Muscle of leg (tissue), 16 donors: ENCODE data around the gene RFFL. TPM values are rescaled to one million over a fixed set of nuclear protein-coding genes. Genes with fewer than 3 reads are reported as not detected.
A peak's percentile ranks its signal among the peaks of the same experiment; 100 is the strongest.
"Not testable (repeated sequence)": the region's sequence is repeated elsewhere in the genome, so short reads cannot be mapped to it uniquely, and the experiment has no call there.

Experiments used
- DNase-seq: peaks from one replicate; pipeline ENCODE4 v3.0.0; 2013
- H3K27ac ChIP-seq: one replicate; pipeline ENCODE4 v1.5.1; 2013; ENCODE audit warnings: mild to moderate bottlenecking, low read length, control low read depth
- H3K27me3 ChIP-seq: one replicate; pipeline ENCODE4 v1.6.1; 2013; ENCODE audit warnings: low read length; ENCODE audit not compliant: control insufficient read depth, insufficient read depth
- H3K36me3 ChIP-seq: one replicate; pipeline ENCODE4 v1.6.1; 2013; ENCODE audit warnings: low read length; ENCODE audit not compliant: control insufficient read depth, insufficient read depth
- H3K4me1 ChIP-seq: one replicate; pipeline ENCODE4 v1.6.1; 2013; ENCODE audit warnings: low read length; ENCODE audit not compliant: control insufficient read depth, insufficient read depth
- H3K4me3 ChIP-seq: one replicate; pipeline ENCODE4 v1.5.1; 2013; ENCODE audit warnings: low read length, control low read depth
- H3K9me3 ChIP-seq: replicated peaks from 2 replicates; pipeline ENCODE4 v1.6.1; 2013; ENCODE audit warnings: low read depth, low read length; ENCODE audit not compliant: control insufficient read depth
- WGBS: methylation state at CpG from one replicate; pipeline ENCODE4 v1.1.5; 2013; ENCODE audit warnings: missing lambda C conversion rate; ENCODE audit not compliant: insufficient coverage; 5-methylcytosine and 5-hydroxymethylcytosine counted together
- long read RNA-seq, 11 donors: transcript quantifications; one replicate each; lab custom pipeline, GENCODE V29; 2026
- polyA plus RNA-seq, 8 donors: library from polyadenylated mRNA; unstranded; fragments of 120-200 nt; gene quantifications; one replicate each; pipeline versions ENCODE4 v1.2.1 to v1.2.3, GENCODE V29; 2013; ENCODE audit warnings: inconsistent platforms in 1 of 8, low replicate concordance in 1 of 8; ENCODE audit not compliant: insufficient read length in 8 of 8, insufficient read depth in 1 of 8
- total RNA-seq: library from RNA; stranded (reverse); fragments of 120-200 nt; gene quantifications from one replicate; pipeline ENCODE4 v1.2.4, GENCODE V29; 2013

The RFFL gene
- 7.1 TPM for total RNA-seq
- 10 to 100 TPM in 2 of 8 donors, 1 to 10 TPM in 6; 5.9 to 11.2 (median 8.8) TPM for polyA plus RNA-seq
- long read RNA-seq, donor 1 = 0 reads
- long read RNA-seq, donor 2 = 0 reads
- long read RNA-seq, donor 3 = 0 reads
- long read RNA-seq, donor 4 = 0 reads
- long read RNA-seq, donor 5, partial matches to known transcripts = 6 of 6 reads
- long read RNA-seq, donor 5, other reads (novel, unspliced or antisense) = 0 of 6 reads
- long read RNA-seq, donor 6, full-length matches to known transcripts = 1 of 1 reads
- long read RNA-seq, donor 6, partial matches to known transcripts = 0 of 1 reads
- long read RNA-seq, donor 6, other reads (novel, unspliced or antisense) = 0 of 1 reads
- long read RNA-seq, donor 7 = 0 reads
- long read RNA-seq, donor 8 = 0 reads
- long read RNA-seq, donor 9, full-length matches to known transcripts = 1 of 1 reads
- long read RNA-seq, donor 9, partial matches to known transcripts = 0 of 1 reads
- long read RNA-seq, donor 9, other reads (novel, unspliced or antisense) = 0 of 1 reads
- long read RNA-seq, donor 10, full-length matches to known transcripts = 1 of 1 reads
- long read RNA-seq, donor 10, partial matches to known transcripts = 0 of 1 reads
- long read RNA-seq, donor 10, other reads (novel, unspliced or antisense) = 0 of 1 reads
- long read RNA-seq, donor 11 = 0 reads

- no peak within 1 kb of the TSS for H3K27ac ChIP-seq
- H3K4me3 ChIP-seq = no peak within 1 kb of the TSS
- no peaks in the 10 kb centered on the region for H3K9me3 ChIP-seq
- H3K36me3 ChIP-seq = no peaks in the 10 kb centered on the region
- peaks cover 5% of the 10 kb centered on the region for H3K4me1 ChIP-seq
- peak; percentile 86 for DNase-seq
- WGBS = 36% methylated on average over 3 of the region's 6 CpGs
- no peaks in the 10 kb centered on the region for H3K27me3 ChIP-seq
Observed at GRCh38 chr17:35063514-35064223, at the start of gene RFFL. Gene RFFL, minus strand, starts transcription at chr17:35063707. Its CDS starts 37,154 bp downstream, at chr17:35026553.

GRCh38 chr17:35110791-35111190, 47.3 kb upstream of the RFFL start:
- WGBS = 93% methylated on average over 17 of the region's 17 CpGs
- not testable (repeated sequence) for H3K4me1 ChIP-seq, H3K4me3 ChIP-seq, DNase-seq, H3K27me3 ChIP-seq, H3K9me3 ChIP-seq, H3K27ac ChIP-seq
- H3K36me3 ChIP-seq = peaks cover 10% of the 10 kb centered on the region

- Histone ChIP-seq H3K4me1 (no peaks in the 10 kb centered on the region), H3K27me3 (no peaks in the 10 kb centered on the region), H3K4me3 (no peak overlapping the region), H3K9me3 (no peaks in the 10 kb centered on the region), H3K36me3 (peaks cover 32% of the 10 kb centered on the region), H3K27ac (no peak overlapping the region)
- DNase-seq = no peak
- WGBS = no CpG with 5 or more reads among the region's 5 CpGs
Observed at GRCh38 chr17:35104844-35105450, 41.4 kb upstream of the RFFL start.

- H3K27me3 ChIP-seq = no peaks in the 10 kb centered on the region
- no peaks in the 10 kb centered on the region for H3K9me3 ChIP-seq
- no peaks in the 10 kb centered on the region for H3K4me1 ChIP-seq
- H3K27ac ChIP-seq = no peak overlapping the region
- DNase-seq = no peak
- H3K36me3 ChIP-seq = peaks cover 39% of the 10 kb centered on the region
- WGBS = no CpG with 5 or more reads among the region's 5 CpGs
- no peak overlapping the region for H3K4me3 ChIP-seq
Observed at GRCh38 chr17:35103271-35103670, 39.8 kb upstream of the RFFL start.

- no peak overlapping the region for H3K4me3 ChIP-seq
- H3K36me3 ChIP-seq = peaks cover 39% of the 10 kb centered on the region
Observed at GRCh38 chr17:35101725-35102124, 38.2 kb upstream of the RFFL start.

GRCh38 chr17:35101036-35101435, 37.5 kb upstream of the RFFL start:
- Histone ChIP-seq H3K27ac (no peak overlapping the region), H3K4me3 (no peak overlapping the region), H3K36me3 (peaks cover 33% of the 10 kb centered on the region), H3K27me3 (no peaks in the 10 kb centered on the region), H3K9me3 (no peaks in the 10 kb centered on the region), H3K4me1 (no peaks in the 10 kb centered on the region)
- no peak for DNase-seq
- WGBS = 95% methylated on average over 14 of the region's 14 CpGs

More at GRCh38 chr17:35101725-35102124, 38.2 kb upstream of the RFFL start:
- no peak overlapping the region for H3K27ac ChIP-seq
- H3K4me1 ChIP-seq = no peaks in the 10 kb centered on the region
- no CpG with 5 or more reads among the region's 2 CpGs for WGBS
- no peak for DNase-seq
- H3K27me3 ChIP-seq = no peaks in the 10 kb centered on the region
- no peaks in the 10 kb centered on the region for H3K9me3 ChIP-seq

GRCh38 chr17:35099908-35100307, 36.4 kb upstream of the RFFL start:
- WGBS = 81% methylated on average over 3 of the region's 3 CpGs
- Histone ChIP-seq H3K9me3 (no peaks in the 10 kb centered on the region), H3K4me3 (no peak overlapping the region), H3K27me3 (no peaks in the 10 kb centered on the region), H3K27ac (no peak overlapping the region), H3K4me1 (no peaks in the 10 kb centered on the region), H3K36me3 (peaks cover 24% of the 10 kb centered on the region)
- DNase-seq = no peak

- Histone ChIP-seq H3K9me3 (no peaks in the 10 kb centered on the region), H3K27me3 (no peaks in the 10 kb centered on the region), H3K4me3 (no peak overlapping the region), H3K4me1 (no peaks in the 10 kb centered on the region), H3K36me3 (peaks cover 18% of the 10 kb centered on the region), H3K27ac (no peak overlapping the region)
- DNase-seq = no peak
- WGBS = 100% methylated on average over 1 of the region's 2 CpGs
Observed at GRCh38 chr17:35097776-35098175, 34.3 kb upstream of the RFFL start.

- no peak for DNase-seq
- Histone ChIP-seq H3K27me3 (no peaks in the 10 kb centered on the region), H3K4me1 (no peaks in the 10 kb centered on the region), H3K27ac (no peak overlapping the region), H3K36me3 (peaks cover 12% of the 10 kb centered on the region), H3K9me3 (no peaks in the 10 kb centered on the region), H3K4me3 (no peak overlapping the region)
- no CpG with 5 or more reads among the region's 1 CpG for WGBS
Observed at GRCh38 chr17:35095741-35096140, 32.2 kb upstream of the RFFL start.

GRCh38 chr17:35094902-35095301, 31.4 kb upstream of the RFFL start:
- Histone ChIP-seq H3K9me3 (no peaks in the 10 kb centered on the region), H3K4me1 (no peaks in the 10 kb centered on the region), H3K36me3 (peaks cover 6% of the 10 kb centered on the region), H3K27me3 (no peaks in the 10 kb centered on the region), H3K27ac (no peak overlapping the region), H3K4me3 (no peak overlapping the region)
- no CpG with 5 or more reads among the region's 2 CpGs for WGBS
- no peak for DNase-seq
